H1 (cell line): ENCODE data around the gene RNF214. TPM values are rescaled to one million over a fixed set of nuclear protein-coding genes. Genes with fewer than 3 reads are reported as not detected.

Experiments used
- JUND ChIP-seq: IDR thresholded peaks from 2 replicates; pipeline ENCODE4 v1.6.1; 2011; ENCODE audit warnings: mild to moderate bottlenecking, improper control_type of control experiment, low read length
- TBP ChIP-seq: IDR thresholded peaks from 2 replicates; pipeline ENCODE4 v1.6.1; 2011; ENCODE audit warnings: low read depth, low read length, improper control_type of control experiment
- polyA plus RNA-seq, 7 experiments: library from polyadenylated mRNA; depleted of rRNA in 3 of 7; stranded (reverse) in 5 of 7; unstranded in 2 of 7; fragments of >200 nt in 5 of 7; fragments of 200-250 nt in 2 of 7; gene quantifications; 1 replicate in 5 of 7; 2 replicates in 1 of 7; 4 replicates in 1 of 7; pipeline versions ENCODE4 v1.2.1 to v1.2.3, GENCODE V29; 2011 to 2013; ENCODE audit warnings: missing spikeins in 2 of 7, mixed read lengths in 2 of 7
- total RNA-seq: library from RNA; stranded (reverse); fragmentation: NEBNext Ultra II Directional; extraction: Animal tissue kit (Norgen Biotek cat#: 25700); gene quantifications from 2 replicates; pipeline ENCODE4 v1.2.1, GENCODE V29; 2021

RNF214 gene
- total and polyA plus RNA-seq, 2 of the 8 experiments (the other 6 are each of a cell fraction or from before 2014, with no cell fraction given), result 34.9 to 35.6 TPM

- no peak for TF ChIP-seq TBP
- TF ChIP-seq JUND, result no peak
Observed at GRCh38 chr11:117189941-117190544, 42.4 kb upstream of the RNF214 start (continued).
